SK-N-MC (cell line): ENCODE results near the gene SLC37A3.
"Not testable (repeated sequence)": the region's sequence is repeated elsewhere in the genome, so short reads cannot be mapped to it uniquely, and the experiment has no call there.

Experiments
- DNase-seq: peaks from one replicate; pipeline ENCODE4 v3.0.0-alpha.2; 2011; ENCODE audit warnings: low read depth, low spot score
- H3K27ac ChIP-seq: fragments of 200-600 bp; sonication (generic); 2 replicates; pipeline ENCODE4 v1.5.1; 2016; ENCODE audit warnings: mixed run types
- H3K36me3 ChIP-seq: fragments of 200-600 bp; sonication (generic); 2 replicates; pipeline ENCODE4 v1.6.1; 2017; ENCODE audit warnings: antibody characterized with exemption, low read length, mixed read lengths; ENCODE audit not compliant: insufficient read depth
- H3K4me3 ChIP-seq: fragments of 200-600 bp; sonication (generic); 2 replicates; pipeline ENCODE4 v1.5.1; 2016
- H3K9ac ChIP-seq: fragments of 200-600 bp; sonication (generic); 2 replicates; pipeline ENCODE4 v1.8.0; 2017; ENCODE audit warnings: mixed run types, mixed read lengths; ENCODE audit not compliant: insufficient read length
- H3K9me3 ChIP-seq: fragments of 200-600 bp; sonication (generic); 2 replicates; pipeline ENCODE4 v1.6.1; 2017; ENCODE audit warnings: low read depth, mild to moderate bottlenecking, antibody characterized with exemption, low read length, moderate library complexity, mixed read lengths
- EZH2 ChIP-seq: fragments of 200-600 bp; sonication (generic); IDR thresholded peaks from one replicate; pipeline ENCODE4 v1.6.1; 2017; ENCODE audit warnings: antibody characterized with exemption
- FOXP2 ChIP-seq: optimal IDR thresholded peaks from 2 replicates; pipeline ENCODE3; 2011; ENCODE audit warnings: mild to moderate bottlenecking, moderate library complexity; ENCODE audit not compliant: insufficient read depth; ENCODE audit errors: extremely low read length, control extremely low read depth
- POLR2AphosphoS5 ChIP-seq: IDR thresholded peaks from 2 replicates; pipeline ENCODE4 v1.6.1; 2012; ENCODE audit warnings: mild to moderate bottlenecking, low read depth, low read length, borderline replicate concordance

Gene SLC37A3

GRCh38 chr7:140326116-140326928 is 72.0 kb downstream of the SLC37A3 start:
- Histone ChIP-seq H3K9me3 (no peaks in the 10 kb centered on the region), H3K27ac (no peak overlapping the region), H3K9ac (no peak overlapping the region), H3K4me3 (no peak overlapping the region), H3K36me3 (no peaks in the 10 kb centered on the region)
- TF ChIP-seq EZH2 (no peak), POLR2AphosphoS5 (no peak), FOXP2 (no peak)
- peak; percentile 42 for DNase-seq

GRCh38 chr7:140325600-140325999 is 72.7 kb downstream of the SLC37A3 start:
- no peak overlapping the region for H3K27ac ChIP-seq
- no peaks in the 10 kb centered on the region for H3K36me3 ChIP-seq
- TF ChIP-seq FOXP2, result no peak
- no peak for TF ChIP-seq EZH2
- TF ChIP-seq POLR2AphosphoS5, result no peak
- H3K4me3 ChIP-seq, result no peak overlapping the region
- no peak overlapping the region for H3K9ac ChIP-seq
- H3K9me3 ChIP-seq, result no peaks in the 10 kb centered on the region
- DNase-seq, result no peak

GRCh38 chr7:140324714-140325113 is 73.6 kb downstream of the SLC37A3 start:
- H3K36me3 ChIP-seq, result no peaks in the 10 kb centered on the region
- H3K9me3 ChIP-seq, result no peaks in the 10 kb centered on the region
- H3K27ac ChIP-seq, result no peak overlapping the region
- no peak overlapping the region for H3K9ac ChIP-seq
- no peak overlapping the region for H3K4me3 ChIP-seq
- DNase-seq, result no peak
- TF ChIP-seq EZH2 (no peak), FOXP2 (no peak), POLR2AphosphoS5 (no peak)

GRCh38 chr7:140322759-140323158 is 75.6 kb downstream of the SLC37A3 start:
- Histone ChIP-seq H3K9ac (no peak overlapping the region), H3K9me3 (no peaks in the 10 kb centered on the region), H3K4me3 (no peak overlapping the region), H3K27ac (no peak overlapping the region), H3K36me3 (no peaks in the 10 kb centered on the region)
- no peak for DNase-seq
- TF ChIP-seq POLR2AphosphoS5 (no peak), EZH2 (no peak), FOXP2 (no peak)

- DNase-seq, H3K4me3 ChIP-seq, H3K27ac ChIP-seq, H3K36me3 ChIP-seq, H3K9ac ChIP-seq, H3K9me3 ChIP-seq: not testable (repeated sequence)
These were observed 78.3 kb downstream of the SLC37A3 start for GRCh38 chr7:140320078-140320477.

GRCh38 chr7:140317999-140318398 is 80.3 kb downstream of the SLC37A3 start:
- TF ChIP-seq FOXP2 (no peak), EZH2 (no peak), POLR2AphosphoS5 (no peak)
- no peaks in the 10 kb centered on the region for H3K9me3 ChIP-seq

GRCh38 chr7:140317597-140317996 is 80.7 kb downstream of the SLC37A3 start:
- no peak for DNase-seq
- Histone ChIP-seq H3K4me3 (no peak overlapping the region), H3K9ac (no peak overlapping the region), H3K27ac (no peak overlapping the region), H3K9me3 (no peaks in the 10 kb centered on the region), H3K36me3 (no peaks in the 10 kb centered on the region)
- no peak for TF ChIP-seq FOXP2
- TF ChIP-seq EZH2, result no peak
- TF ChIP-seq POLR2AphosphoS5, result no peak

More at GRCh38 chr7:140317999-140318398, 80.3 kb downstream of the SLC37A3 start:
- no peak for DNase-seq
- H3K27ac ChIP-seq, result no peak overlapping the region
- no peak overlapping the region for H3K9ac ChIP-seq
- no peaks in the 10 kb centered on the region for H3K36me3 ChIP-seq
- H3K4me3 ChIP-seq, result no peak overlapping the region

- H3K4me3 ChIP-seq, result no peak overlapping the region
- TF ChIP-seq POLR2AphosphoS5 (no peak), EZH2 (no peak), FOXP2 (no peak)
- no peak for DNase-seq
- no peaks in the 10 kb centered on the region for H3K36me3 ChIP-seq
- no peak overlapping the region for H3K27ac ChIP-seq
- H3K9me3 ChIP-seq, result no peaks in the 10 kb centered on the region
- no peak overlapping the region for H3K9ac ChIP-seq
These were observed 82.1 kb downstream of the SLC37A3 start for GRCh38 chr7:140316165-140316661.
